ENCODE results near the gene ZNF205. TPM values are rescaled to one million over a fixed set of nuclear protein-coding genes. Genes with fewer than 3 reads are reported as not detected.

ZNF205 gene
- total and polyA plus RNA-seq, 10 of the 15 experiments (the other 5 are each of a cell fraction or from before 2014, with no cell fraction given) = 0.26 to 1.5 (median 0.78) TPM; not detected in 2

- no peak for TF ChIP-seq ESRRA (IDR thresholded peaks at IDR 0.05; ENCODE audit: low read length)
- TF ChIP-seq BCLAF1 (IDR thresholded peaks at IDR 0.05) = no peak
- TF ChIP-seq NFXL1 (IDR thresholded peaks at IDR 0.05; ENCODE audit: borderline replicate concordance) = no peak
- no peak for TF ChIP-seq SMC3 (IDR thresholded peaks at IDR 0.05; ENCODE audit: borderline replicate concordance, low read length)
These were observed 22.1 kb downstream of the ZNF205 start, which contains the start of gene ZNF213 (continued) for GRCh38 chr16:3134338-3135125.

GRCh38 chr16:3135126-3135715 lies 22.8 kb downstream of the ZNF205 start:
- no peaks in the 10 kb centered on the region; a peak in 1 of 4 replicates for H3K36me3 ChIP-seq (ENCODE audit: control insufficient read depth in 2 of 2, insufficient read depth in 2 of 2, low read length in 1 of 2)
- SMC1A ChIA-PET (ENCODE audit: uncharacterized antibody, unreplicated experiment) = interaction anchor here (0.7 to 1.9 kb wide), 13 partner anchors 13 to 124 kb away, joined by 3 to 7 read pairs (median 4); no protein-coding TSS in a partner anchor
- peak overlapping the region; percentile 66 for H3K27ac ChIP-seq (ENCODE audit: control insufficient read depth, insufficient read depth)
- RAD21 ChIA-PET (ENCODE audit: unreplicated experiment) = interaction anchor here (0.9 to 2.1 kb wide), 11 partner anchors 9 to 266 kb away, joined by 3 to 9 read pairs (median 4); partner anchors contain the start of gene ZNF174
- peak overlapping the region; percentile 85 for H2AFZ ChIP-seq (ENCODE audit: control insufficient read depth, low read depth, low read length)
- CTCF ChIA-PET = interaction anchor here (0.6 to 3.3 kb wide), 16 partner anchors 10 to 131 kb away, joined by 3 to 15 read pairs (median 6); no protein-coding TSS in a partner anchor
- in situ Hi-C loops (cut with MboI) (no loop called here), intact Hi-C loops (cut with micrococcal nuclease; ENCODE audit: unreplicated experiment) (no loop called here)
- H3K9me3 ChIP-seq (replicated peaks; ENCODE audit: control insufficient read depth, insufficient read depth, low read length) = no peaks in the 10 kb centered on the region
- peak overlapping the region; percentile 79 for H3K4me2 ChIP-seq (ENCODE audit: control insufficient read depth, insufficient read depth)
- H3K4me3 ChIP-seq = peak overlapping the region; percentile 99
- ATAC-seq (no peak; the same call in 2 of the 3 replicates), FAIRE-seq (no peak), DNase-seq (ENCODE audit: low read depth, low spot score) (no peak)
- POLR2A ChIA-PET = interaction anchor here (0.7 to 2.4 kb wide), 12 partner anchors 9 to 112 kb away, joined by 3 to 13 read pairs (median 6); partner anchors contain the start of genes HCFC1R1, IL32 and THOC6
- TSS peak; percentile 95 for BruUV-seq (replicated peaks)
- H3K4me1 ChIP-seq (ENCODE audit: control insufficient read depth, insufficient read depth, low read length) = peaks cover 5% of the 10 kb centered on the region; the same call in 1 of the 2 replicates
- under 1% methylated on average over 31 of the region's 43 CpGs for WGBS (ENCODE audit: insufficient coverage, insufficient replicate concordance, low lambda C conversion rate, missing lambda C conversion rate)
- H4K20me1 ChIP-seq (ENCODE audit: control insufficient read depth, insufficient read depth) = no peaks in the 10 kb centered on the region
- H3K79me2 ChIP-seq (ENCODE audit: control insufficient read depth, insufficient read depth, low read length) = peaks cover 18% of the 10 kb centered on the region
- peak overlapping the region; percentile 77 for H3K9ac ChIP-seq (ENCODE audit: control insufficient read depth, insufficient read depth, low read length)
- H3K27me3 ChIP-seq (replicated peaks in 1 of 2; ENCODE audit: control insufficient read depth in 2 of 2, insufficient read depth in 2 of 2, low read length in 1 of 2) = no peaks in the 10 kb centered on the region
- TF ChIP-seq MTA2 (IDR thresholded peaks at IDR 0.05; ENCODE audit: low read depth) (no peak), ZNF384 (IDR thresholded peaks at IDR 0.05; ENCODE audit: borderline replicate concordance, low read depth, low read length) (no peak), SREBF2 (IDR thresholded peaks at IDR 0.05; ENCODE audit: low read length) (no peak), RBBP5 (conservative IDR thresholded peaks at IDR 0.05) (no peak), BACH1 (IDR thresholded peaks at IDR 0.05; ENCODE audit: borderline replicate concordance) (peak; percentile 51; the same call in 1 of the 2 replicates), EP300 (IDR thresholded peaks at IDR 0.05; ENCODE audit: borderline replicate concordance in 1 of 2, control insufficient read depth in 1 of 2, low read depth in 2 of 2, low read length in 2 of 2) (no peak), PML (IDR thresholded peaks at IDR 0.05; ENCODE audit: low read length) (no peak), GATAD2B (conservative IDR thresholded peaks at IDR 0.05; ENCODE audit: low read depth) (no peak), BRCA1 (IDR thresholded peaks at IDR 0.05; ENCODE audit: low read depth, low read length) (no peak), CEBPZ (IDR thresholded peaks at IDR 0.05; ENCODE audit: low read depth, low read length) (no peak), NBN (IDR thresholded peaks at IDR 0.05) (no peak), BMI1 (IDR thresholded peaks at IDR 0.05; ENCODE audit: borderline replicate concordance) (no peak)

Measured in GM12878 (cell line).